HG03558 (cell line): ENCODE measurements around the gene KLC3.
"Not testable (repeated sequence)": the region's sequence is repeated elsewhere in the genome, so short reads cannot be mapped to it uniquely, and the experiment has no call there.

Source experiments
- ATAC-seq: cut with Tn5 transposase; IDR thresholded peaks from one replicate; pipeline ENCODE4 v1.9.1; 2021; ENCODE audit warnings: moderate number of reproducible peaks; ENCODE audit not compliant: unreplicated experiment; ENCODE audit errors: extremely low read depth

Gene KLC3

DNA sequence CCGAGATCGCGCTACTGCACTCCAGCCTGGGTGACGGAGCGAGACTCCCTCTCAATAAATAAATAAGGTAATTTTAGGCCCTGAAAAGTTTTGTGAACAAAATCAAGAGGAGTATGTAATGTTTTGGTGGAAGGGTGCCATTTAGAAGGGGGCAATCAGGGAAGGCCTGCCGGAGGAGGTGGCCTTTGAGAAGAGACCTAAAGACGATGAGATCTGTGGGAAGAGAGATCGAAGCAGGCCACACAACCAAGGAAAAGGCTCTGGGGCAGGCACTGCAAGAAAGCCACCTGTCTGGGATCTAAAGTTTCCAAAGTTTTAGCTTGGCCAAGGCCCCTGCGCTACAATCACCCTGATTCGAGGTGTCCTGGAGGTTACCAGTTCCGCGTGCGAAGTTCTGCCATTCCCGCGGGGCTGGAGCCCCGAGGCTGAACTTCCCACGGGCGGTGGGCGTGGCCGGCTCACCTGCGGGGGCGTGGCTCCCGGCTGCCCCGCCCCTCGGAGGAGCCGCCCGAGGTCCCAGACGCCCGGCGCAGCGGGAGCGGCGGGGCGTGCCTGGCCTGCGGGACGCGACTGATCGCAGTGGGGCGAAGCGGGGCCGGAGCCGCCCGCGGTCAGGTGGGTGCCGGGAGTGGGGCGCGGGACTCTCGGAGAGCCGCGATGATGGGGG lies at the start of gene KLC3:
Gene KLC3, plus strand, starts transcription at position 519 of the 667 bp plus-strand sequence. CDS start 4,792 bp downstream, outside the sequence.
- ATAC-seq = no peak

DNA sequence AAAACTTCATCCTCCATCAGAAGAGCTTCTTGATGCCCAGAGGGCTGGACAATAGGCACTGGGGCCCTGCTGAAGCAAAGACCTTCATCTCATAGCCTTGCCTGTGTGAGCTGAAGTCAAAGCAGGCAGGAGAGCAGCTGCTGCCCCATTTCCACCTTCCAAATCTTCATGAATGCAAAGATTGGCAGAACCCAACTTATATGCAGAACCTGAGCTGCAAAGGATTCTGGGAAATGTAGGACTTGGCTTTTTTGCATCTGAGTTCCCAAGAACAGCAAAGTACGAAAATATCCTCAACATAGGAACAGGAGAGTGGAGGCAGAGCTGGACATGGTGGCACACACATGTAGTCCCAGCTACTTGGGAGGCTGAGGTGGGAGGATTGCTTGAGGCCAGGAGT lies 48.7 kb upstream of the KLC3 start:
- ATAC-seq = no peak

DNA sequence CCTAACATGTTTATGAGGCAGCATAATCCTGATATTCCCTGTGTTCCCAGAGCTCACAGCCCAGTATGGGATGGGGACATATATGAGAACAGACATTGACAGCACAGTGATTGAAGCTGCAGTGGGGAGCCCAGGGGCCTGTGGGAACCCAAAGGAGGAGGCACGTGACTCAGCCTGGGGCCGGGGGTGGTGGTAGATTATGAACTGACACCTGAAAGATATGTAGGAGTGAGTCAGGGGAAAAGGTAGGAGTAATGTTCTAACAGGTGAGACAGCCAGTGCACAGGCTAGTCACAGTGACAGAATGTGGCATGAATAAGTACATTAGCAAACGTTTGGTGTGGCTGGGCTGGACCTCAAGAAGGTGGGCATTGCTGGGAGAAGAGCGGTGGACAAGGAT lies 46.9 kb upstream of the KLC3 start:
- ATAC-seq = no peak

DNA sequence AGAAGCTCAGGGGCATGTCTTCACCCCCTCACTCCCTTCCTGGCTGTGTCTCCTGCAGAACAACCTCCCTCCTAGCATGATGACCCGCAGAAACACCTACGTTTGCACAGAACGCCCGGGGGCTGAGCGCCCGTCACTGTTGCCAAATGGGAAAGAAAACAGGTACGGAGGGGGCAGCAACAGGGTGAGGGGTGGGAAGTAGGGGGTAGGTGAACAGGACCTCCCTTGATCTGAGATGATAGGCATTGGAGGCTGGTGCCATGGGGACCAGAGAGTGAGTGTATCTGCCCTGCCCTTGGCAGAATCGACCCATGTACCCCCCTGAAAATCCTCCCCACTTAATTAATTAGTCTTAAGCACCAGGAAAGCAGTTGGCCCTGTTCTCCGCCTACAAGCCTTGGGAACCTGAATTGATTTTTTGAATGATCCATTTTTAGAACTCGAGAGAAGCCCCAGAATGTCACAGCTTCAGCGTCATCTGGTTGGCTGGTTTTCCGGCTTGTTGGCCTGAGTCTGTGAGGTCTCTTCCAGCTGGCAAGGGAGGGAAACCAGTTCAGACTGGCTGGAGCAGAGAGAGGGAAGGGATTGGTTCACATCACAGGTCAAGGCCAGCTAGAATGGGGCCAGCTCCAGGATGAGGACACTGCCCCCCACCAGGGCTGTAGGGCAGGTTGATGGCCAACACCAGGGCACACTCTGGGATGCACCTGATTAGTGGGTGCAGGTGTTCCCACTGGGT lies 46.1 kb upstream of the KLC3 start:
- ATAC-seq = no peak

DNA sequence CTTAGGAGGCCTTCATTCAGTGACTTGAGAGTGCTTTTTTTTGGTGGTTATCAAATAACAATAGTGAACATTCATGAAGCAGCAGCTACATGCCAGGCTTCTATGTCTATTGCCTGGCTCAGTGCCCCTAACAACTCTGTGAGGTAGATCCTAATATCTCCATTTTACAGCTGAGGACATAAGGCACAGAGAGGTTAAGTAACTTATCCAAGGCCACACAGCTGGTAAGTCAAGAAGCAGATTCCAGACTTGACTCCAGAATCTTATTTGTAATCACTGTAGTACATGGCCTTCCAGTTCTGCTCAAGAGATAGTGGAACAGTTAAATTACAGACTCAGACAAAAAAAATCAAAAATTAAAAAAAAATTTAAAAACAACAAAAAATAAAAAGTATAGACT lies 44.7 kb upstream of the KLC3 start:
- no peak for ATAC-seq

DNA sequence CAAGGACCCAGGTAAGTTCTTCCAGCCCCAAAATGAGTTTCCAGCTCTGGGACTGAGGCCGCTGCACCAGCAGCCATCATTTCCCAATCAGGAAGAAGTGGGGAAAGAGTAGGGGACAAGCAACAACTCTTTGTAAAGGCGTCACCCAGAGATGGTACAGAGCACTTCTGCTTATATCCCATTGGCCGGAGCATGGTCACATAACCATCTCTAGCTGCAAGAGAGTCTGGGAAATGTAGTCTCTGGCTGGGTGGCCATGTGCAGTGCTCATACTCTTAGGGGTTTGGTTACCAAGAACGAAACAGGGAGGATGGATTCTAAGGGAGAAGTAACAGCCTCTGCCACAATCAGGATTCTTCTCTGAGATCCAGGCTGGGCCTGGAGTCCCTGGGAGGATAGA lies 44.2 kb upstream of the KLC3 start:
- no peak for ATAC-seq

DNA sequence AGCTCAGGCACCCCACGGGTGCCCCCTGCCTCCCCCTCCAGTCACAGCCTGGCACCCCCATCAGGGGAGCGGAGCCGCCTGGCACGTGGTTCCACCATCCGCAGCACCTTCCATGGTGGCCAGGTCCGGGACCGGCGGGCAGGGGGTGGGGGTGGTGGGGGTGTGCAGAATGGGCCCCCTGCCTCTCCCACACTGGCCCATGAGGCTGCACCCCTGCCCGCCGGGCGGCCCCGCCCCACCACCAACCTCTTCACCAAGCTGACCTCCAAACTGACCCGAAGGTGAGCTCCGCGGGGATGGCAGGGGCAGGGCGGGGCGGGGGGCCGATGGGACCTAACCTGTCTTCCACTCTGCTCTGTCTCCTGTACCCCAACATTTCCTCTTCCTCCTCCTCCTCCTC lies 42.9 kb upstream of the KLC3 start:
- no peak for ATAC-seq

DNA sequence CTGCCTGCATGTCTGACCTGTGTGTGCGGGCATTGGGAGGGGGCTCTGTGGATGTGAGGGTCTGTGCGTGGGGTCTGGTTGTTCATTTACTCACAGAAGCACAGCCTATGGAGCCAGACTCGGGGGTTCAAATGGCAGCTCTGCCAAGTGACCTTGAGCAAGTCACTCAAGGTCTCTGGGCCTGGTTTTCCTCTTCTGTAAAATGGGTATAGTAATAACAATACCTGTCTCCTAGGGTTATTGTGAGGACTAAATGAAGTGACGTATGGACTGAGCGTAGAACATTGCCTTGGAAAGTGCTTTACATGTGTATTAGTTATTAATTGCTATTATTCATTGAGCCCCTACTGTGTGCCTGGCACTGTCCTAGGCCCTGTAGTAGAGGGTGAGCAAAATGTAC lies 42.3 kb upstream of the KLC3 start:
- no peak for ATAC-seq

DNA sequence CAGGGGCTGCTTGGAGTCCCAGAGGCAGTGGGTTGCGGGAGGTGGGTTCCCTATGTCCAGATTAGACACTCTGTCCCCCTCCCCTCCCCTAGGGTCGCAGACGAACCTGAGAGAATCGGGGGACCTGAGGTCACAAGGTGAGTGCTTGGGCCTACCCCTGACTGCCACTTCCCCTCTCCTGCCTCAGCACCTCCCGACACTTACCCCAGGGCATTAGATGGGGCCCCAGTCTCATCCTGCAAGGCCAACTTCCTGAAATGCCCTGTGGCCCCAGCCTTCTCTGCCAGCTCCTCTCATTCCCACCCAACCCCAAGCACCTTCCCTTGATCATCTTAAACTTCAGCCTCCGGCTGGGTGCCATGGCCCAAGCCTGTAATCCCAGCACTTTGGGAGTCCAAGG lies 40.8 kb upstream of the KLC3 start:
- no peak for ATAC-seq

DNA sequence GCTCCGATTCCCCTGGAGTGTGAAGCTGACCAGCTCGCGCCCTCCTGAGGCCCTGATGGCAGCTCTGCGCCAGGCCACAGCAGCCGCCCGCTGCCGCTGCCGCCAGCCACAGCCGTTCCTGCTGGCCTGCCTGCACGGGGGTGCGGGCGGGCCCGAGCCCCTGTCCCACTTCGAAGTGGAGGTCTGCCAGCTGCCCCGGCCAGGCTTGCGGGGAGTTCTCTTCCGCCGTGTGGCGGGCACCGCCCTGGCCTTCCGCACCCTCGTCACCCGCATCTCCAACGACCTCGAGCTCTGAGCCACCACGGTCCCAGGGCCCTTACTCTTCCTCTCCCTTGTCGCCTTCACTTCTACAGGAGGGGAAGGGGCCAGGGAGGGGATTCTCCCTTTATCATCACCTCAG lies 38.1 kb upstream of the KLC3 start:
- ATAC-seq = no peak

DNA sequence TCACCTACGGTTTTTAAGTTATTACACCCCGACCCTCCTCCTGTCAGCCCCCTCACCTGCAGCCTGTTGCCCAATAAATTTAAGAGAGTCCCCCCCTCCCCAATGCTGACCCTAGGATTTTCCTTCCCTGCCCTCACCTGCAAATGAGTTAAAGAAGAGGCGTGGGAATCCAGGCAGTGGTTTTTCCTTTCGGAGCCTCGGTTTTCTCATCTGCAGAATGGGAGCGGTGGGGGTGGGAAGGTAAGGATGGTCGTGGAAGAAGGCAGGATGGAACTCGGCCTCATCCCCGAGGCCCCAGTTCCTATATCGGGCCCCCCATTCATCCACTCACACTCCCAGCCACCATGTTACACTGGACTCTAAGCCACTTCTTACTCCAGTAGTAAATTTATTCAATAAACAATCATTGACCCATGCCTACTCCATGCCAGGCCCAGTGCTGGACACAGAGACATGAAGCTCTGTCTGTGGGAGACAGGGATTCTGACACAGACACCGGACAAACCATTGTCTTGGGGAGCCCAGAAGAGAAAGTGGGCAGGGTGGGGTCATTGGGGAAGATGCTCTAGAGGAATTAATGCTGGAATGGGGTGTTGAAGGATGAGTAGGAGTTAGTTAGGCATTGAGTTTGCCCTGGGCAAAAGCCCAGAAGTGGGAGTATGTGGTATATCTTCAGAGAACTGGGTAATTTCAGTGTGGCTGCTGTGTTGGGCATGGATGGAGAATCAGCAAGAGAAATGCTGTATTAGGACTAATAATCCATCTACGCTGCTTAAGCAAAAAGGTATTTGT lies 37.1 kb upstream of the KLC3 start:
- ATAC-seq = no peak

DNA sequence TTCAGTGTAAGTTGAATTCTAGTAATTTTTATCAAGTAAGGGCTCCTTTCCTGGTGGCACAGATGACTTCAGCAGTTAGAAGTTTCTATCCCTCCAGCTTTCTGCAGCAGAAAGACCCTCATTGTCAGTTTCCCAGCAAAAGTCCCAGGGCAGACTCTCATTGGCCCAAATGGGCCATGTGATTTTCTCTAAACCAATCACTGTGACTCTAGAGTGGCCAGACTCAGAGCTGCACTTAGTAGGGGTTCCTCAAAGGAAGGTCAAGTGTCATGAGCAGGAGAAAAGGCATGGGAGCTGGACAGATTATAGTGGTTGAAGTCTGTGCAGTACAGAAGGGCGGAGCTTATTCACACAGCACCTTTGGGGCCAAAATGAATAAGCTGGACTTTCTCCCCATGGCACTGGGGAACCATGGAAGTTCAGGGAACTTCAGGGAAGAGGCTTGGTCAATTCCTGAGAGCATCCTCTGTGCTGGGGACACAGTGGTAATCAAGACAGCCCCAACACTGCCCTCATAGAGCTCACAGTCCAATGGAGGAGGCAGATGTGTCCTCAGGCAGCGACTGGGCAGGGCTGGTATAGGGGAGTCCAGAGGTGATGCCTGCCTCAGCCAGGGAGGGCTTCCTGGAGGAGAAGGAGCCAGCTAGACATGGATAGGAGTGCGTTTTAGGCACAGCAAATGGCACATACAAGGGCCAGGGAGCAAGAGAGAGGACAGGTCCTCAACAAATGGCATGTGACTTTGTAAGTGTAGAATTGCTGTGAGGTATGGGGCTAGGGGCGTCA lies 36.2 kb upstream of the KLC3 start:
- no peak for ATAC-seq

DNA sequence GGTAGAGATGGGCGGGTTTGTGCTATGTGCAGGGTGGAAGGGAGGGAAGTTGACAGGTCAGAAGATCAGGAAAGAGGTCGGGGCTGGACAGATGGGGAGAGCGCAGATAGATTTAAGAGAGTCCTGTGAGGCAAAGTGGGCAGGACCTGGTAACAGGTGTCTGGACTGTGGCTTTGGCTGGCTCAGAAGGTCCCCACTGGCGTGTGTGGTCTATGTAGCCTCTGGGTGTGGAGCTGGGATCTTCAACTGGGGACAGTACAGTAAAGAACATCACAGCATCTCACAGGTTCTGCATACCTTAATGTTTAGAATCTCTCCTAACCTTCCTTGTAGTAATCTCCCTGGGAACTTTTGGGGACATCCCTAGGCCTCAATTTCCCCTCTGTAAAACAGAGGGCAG lies 35.5 kb upstream of the KLC3 start:
- ATAC-seq = no peak

DNA sequence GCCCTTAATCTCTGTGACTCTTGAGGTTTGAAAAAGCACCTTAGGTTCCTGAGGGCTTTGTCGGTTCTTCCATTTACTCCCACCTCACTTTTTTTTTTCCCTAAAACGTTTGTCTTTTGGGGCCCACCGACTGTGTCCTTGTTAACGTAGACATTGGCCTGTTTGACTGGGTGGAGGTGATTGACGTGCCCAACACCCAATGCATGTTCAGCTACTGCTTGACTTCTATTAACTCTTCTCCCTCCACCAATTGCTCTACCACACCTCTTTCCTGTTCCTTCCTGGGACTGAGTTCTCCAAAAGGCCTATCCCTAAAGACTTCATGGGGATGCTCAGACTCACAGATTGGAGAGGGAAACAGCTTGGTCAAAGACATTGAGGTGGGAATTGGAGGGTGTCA lies 35.1 kb upstream of the KLC3 start:
- ATAC-seq = no peak

DNA sequence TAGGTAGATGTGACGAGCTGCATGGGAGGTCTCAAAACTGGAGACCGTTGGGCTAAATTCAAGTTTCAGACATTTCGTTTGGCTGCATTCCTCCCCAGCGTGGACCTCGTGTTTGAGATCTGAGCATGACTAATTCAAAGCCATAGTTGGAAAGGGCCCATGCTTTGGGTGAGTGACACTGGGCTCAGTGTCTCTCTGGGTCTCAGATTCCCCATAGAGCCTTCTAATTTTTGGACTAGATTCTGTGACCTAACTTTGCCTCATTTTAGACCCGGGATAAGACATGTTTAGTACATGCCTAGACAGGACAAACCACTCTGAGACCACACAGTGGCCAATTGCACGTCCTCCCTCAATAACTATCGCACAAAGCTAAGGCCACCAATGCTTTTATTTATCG lies 34.5 kb upstream of the KLC3 start:
- no peak for ATAC-seq

DNA sequence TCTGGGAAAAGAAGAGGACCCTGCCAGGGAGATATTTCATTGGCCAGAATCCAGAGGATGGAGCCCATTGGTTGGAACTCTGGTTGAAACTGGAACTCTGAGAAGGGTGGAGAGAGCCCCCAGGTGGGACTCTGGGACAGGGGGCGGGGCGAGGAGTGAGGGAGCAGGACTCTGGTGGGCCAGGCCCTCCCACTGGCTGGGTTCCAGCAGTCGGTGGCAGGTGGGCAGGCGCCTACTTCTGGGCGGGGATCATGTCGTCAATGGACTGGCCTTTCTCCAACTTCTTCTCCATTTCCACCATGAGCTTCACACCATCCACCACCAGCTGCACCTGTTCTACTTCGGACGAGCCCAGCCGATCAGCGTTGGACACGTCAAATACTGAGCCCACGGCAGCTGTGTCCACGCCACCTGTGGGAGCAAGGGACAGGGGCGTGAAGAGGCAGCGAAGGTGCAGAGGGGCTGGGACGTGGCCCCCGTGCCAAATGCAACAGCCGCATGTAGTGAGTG lies 34.0 kb upstream of the KLC3 start:
- ATAC-seq = no peak

DNA sequence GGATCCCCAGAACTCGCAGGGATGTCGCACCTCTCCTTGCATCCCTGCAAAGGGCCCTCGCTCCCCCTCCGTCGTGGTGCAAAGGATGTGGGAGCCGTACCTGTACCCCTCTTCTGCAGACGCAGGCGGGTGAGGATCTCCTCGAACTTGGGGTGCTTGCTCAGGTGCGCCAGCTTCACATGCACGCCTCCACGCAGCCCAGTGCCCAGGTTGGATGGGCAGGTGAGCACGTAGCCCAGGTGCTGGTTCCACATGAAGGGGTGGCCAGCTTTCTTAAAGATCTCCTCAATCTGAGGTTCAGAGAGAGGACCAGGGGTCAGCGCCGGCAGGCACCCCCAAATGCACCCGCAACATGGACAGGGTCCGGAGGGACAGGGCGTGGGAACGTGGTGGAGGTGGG lies 33.2 kb upstream of the KLC3 start:
- no peak for ATAC-seq

DNA sequence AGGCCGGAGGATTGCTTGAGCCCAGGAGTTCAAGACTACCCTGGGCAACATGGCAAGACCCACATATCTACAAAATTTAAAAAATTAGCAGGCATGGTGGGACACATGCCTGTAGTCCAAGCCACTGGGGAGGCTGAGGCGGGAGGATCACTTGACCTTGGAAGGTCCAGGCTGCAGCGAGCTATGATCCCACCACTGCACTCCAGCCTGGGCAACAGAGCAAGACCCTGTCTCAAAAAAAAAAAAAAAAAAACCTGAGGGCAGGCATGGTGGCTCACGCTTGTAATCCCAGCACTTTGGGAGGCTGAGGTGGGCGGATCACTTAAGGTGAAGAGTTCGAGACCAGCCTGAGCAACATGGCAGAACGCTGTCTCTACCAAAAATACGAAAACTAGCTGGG lies 31.2 kb upstream of the KLC3 start:
- ATAC-seq = not testable (repeated sequence)

DNA sequence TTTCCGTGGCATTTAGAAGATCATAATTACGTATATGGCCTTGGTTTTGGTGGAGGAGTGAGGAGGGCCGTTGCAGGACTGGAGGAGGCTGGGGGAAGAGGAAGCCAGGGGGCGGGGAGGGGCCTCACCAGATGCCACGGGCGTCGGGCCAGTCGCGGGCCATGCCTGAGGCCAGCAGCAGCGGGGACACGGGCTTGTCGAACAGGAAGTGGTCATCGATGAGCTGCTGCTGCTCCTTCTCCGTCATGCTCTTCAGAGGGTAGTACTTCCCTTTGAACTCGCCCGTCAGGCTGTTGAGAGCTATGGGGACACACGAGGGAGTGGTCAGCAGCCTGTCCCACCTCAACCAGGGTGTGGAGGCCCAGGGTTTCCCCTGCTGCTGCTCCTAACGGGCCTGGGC lies 28.9 kb upstream of the KLC3 start:
- no peak for ATAC-seq

DNA sequence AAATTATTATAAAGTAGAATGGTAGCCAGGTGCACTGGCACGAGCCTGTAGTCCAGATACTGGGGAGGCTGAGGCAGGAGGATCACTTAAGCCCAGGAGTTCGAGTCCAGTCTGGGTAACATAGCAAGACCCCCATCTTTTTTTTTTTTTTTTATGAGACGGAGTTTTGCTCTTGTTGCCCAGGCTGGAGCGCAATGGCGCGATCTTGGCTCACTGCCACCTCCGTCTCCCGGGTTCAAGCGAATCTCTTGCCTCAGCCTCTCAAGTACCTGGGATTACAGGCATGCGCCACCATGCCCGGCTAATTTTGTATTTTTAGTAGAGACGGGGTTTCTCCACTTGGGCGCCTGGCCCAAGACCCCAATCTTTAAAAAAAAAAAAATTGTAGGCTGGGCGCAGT lies 28.3 kb upstream of the KLC3 start:
- ATAC-seq = not testable (repeated sequence)
